Fibroblast of pulmonary artery (primary cell): ENCODE results near the gene IL1RAPL2.

ENCODE experiments used
- DNase-seq: peaks from one replicate; pipeline ENCODE4 v3.0.0-alpha.2; 2010; ENCODE audit warnings: low read depth
- H3K4me3 ChIP-seq: replicated peaks from 2 replicates; pipeline ENCODE4 v1.5.1; 2011; ENCODE audit warnings: low read depth, mild to moderate bottlenecking, control low read depth, low read length, moderate library complexity
- CTCF ChIP-seq: IDR thresholded peaks from 2 replicates; pipeline ENCODE4 v1.5.1; 2011; ENCODE audit warnings: mild to moderate bottlenecking, control low read depth, low read length, inconsistent platforms; ENCODE audit errors: missing control alignments

IL1RAPL2 gene

GRCh38 chrX:104707042-104707441 is 141.0 kb downstream of the IL1RAPL2 start:
- no peak for TF ChIP-seq CTCF
- DNase-seq: no peak

DNA sequence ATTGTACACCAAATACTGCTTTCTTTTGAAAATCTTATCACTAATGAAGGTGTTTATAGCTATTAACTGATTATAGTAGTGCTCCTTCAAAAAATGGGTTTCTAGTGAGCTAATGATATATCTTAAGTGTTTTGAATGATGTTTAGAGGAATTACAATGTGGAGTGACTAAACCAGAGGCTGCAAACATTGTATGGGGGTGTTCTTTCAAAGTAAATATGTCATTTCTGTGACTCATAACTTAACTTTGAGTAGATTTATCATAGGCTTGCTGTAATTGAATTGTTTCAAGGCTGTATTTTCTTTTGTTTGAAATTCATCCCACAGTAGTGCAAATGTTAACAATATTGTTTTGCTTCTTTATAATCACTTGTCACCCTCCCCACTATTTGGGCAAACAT is 141.6 kb downstream of the IL1RAPL2 start:
- no peak overlapping the region for H3K4me3 ChIP-seq
- TF ChIP-seq CTCF: no peak
- DNase-seq: no peak

More at GRCh38 chrX:104707042-104707441, 141.0 kb downstream of the IL1RAPL2 start:
- no peak overlapping the region for H3K4me3 ChIP-seq

DNA sequence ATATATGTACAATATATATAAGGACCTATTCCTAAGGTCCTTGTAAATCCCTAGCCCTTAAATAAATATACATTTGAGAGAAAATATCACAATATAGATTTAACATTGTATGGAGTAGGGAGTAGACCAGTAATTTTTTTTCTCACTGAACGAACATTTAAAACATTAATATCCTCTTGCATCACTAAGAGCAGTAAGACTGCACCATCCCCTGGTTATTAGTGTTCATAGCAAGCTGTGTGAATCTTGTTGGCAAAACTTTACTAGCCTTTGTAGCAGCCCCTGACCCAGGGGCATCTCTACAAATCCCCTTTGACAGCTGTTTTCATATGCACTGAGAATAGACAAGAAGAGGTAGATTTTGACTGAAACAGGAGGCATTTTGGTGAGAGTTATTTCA is 146.5 kb downstream of the IL1RAPL2 start:
- H3K4me3 ChIP-seq: no peak overlapping the region
- no peak for TF ChIP-seq CTCF
- DNase-seq: no peak

GRCh38 chrX:104721854-104722253 is 155.9 kb downstream of the IL1RAPL2 start:
- no peak for DNase-seq
- no peak overlapping the region for H3K4me3 ChIP-seq
- no peak for TF ChIP-seq CTCF

- no peak for TF ChIP-seq CTCF
- no peak overlapping the region for H3K4me3 ChIP-seq
- no peak for DNase-seq
Observed at GRCh38 chrX:104728456-104728855, 162.5 kb downstream of the IL1RAPL2 start.

DNA sequence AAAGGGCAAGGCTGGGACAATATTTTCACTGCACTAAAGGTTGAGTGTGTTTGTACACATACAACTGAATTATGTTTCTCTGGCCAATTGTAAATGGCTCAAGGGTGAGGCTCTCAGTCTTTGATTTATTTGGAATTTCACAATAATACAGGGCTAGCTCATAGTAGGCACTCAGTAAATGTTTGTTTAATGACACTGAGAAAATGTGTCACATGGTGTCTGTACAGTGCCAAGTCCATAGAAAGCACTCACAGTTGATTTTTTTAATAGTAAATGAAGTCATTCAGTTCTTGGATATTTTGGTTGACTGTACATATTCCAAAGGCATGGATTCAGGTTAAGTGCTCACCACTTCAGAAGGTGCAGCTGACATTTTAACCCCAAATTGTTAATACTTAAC is 176.4 kb downstream of the IL1RAPL2 start:
- DNase-seq: no peak
- H3K4me3 ChIP-seq: no peak overlapping the region
- no peak for TF ChIP-seq CTCF

GRCh38 chrX:104745152-104745551 is 179.2 kb downstream of the IL1RAPL2 start:
- DNase-seq: no peak
- TF ChIP-seq CTCF: no peak
- no peak overlapping the region for H3K4me3 ChIP-seq
